HepG2 (cell line): ENCODE data around the gene BMERB1. TPM values are rescaled to one million over a fixed set of nuclear protein-coding genes. Genes with fewer than 3 reads are reported as not detected.

ENCODE experiments used
- ARHGAP35 ChIP-seq: sonication (generic); formaldehyde crosslinking; IDR thresholded peaks from 2 replicates; pipeline ENCODE4 v1.9.0; 2022; ENCODE audit warnings: mild to moderate bottlenecking, inconsistent platforms, moderate library complexity, missing genetic modification reagents, borderline replicate concordance
- BRF2 ChIP-seq: sonication (generic); formaldehyde crosslinking; IDR thresholded peaks from 2 replicates; pipeline ENCODE4 v1.8.1; 2022; ENCODE audit warnings: mild to moderate bottlenecking, missing genetic modification reagents
- ETV5 ChIP-seq: IDR thresholded peaks from 2 replicates; pipeline ENCODE4 v1.6.1; 2018; ENCODE audit warnings: missing biosample characterization, missing genetic modification reagents, inconsistent platforms, borderline replicate concordance
- GATAD2A ChIP-seq: IDR thresholded peaks from 2 replicates; pipeline ENCODE4 v1.6.1; 2016
- GZF1 ChIP-seq: sonication (generic); formaldehyde crosslinking; IDR thresholded peaks from 2 replicates; pipeline ENCODE4 v1.5.1; 2020; ENCODE audit warnings: mild to moderate bottlenecking, missing genetic modification reagents
- HDAC2 ChIP-seq: sonication (generic); formaldehyde crosslinking; IDR thresholded peaks from 2 replicates; pipeline ENCODE4 v1.4.0; 2020; ENCODE audit warnings: missing genetic modification reagents
- KAT8 ChIP-seq: IDR thresholded peaks from 2 replicates; pipeline ENCODE4 v1.6.1; 2016; ENCODE audit warnings: missing genetic modification reagents, missing compliant biosample characterization
- KMT2A ChIP-seq: sonication (generic); formaldehyde crosslinking; IDR thresholded peaks from 2 replicates; pipeline ENCODE4 v1.4.0; 2020; ENCODE audit warnings: missing genetic modification reagents
- MTF2 ChIP-seq: sonication (generic); formaldehyde crosslinking; IDR thresholded peaks from 2 replicates; pipeline ENCODE4 v1.5.0; 2020; ENCODE audit warnings: missing genetic modification reagents, borderline replicate concordance
- PHF20 ChIP-seq: sonication (generic); formaldehyde crosslinking; IDR thresholded peaks from 2 replicates; pipeline ENCODE4 v1.5.0; 2020; ENCODE audit warnings: mild to moderate bottlenecking, missing genetic modification reagents
- SALL2 ChIP-seq: sonication (generic); formaldehyde crosslinking; IDR thresholded peaks from 2 replicates; pipeline ENCODE4 v1.8.1; 2023; ENCODE audit warnings: mild to moderate bottlenecking, missing genetic modification reagents, inconsistent platforms
- THAP11 ChIP-seq: IDR thresholded peaks from 2 replicates; pipeline ENCODE4 v1.6.1; 2016; ENCODE audit warnings: missing biosample characterization, missing genetic modification reagents
- UBTF ChIP-seq: sonication (generic); formaldehyde crosslinking; IDR thresholded peaks from 2 replicates; pipeline ENCODE4 v1.4.0; 2020; ENCODE audit warnings: mild to moderate bottlenecking, missing genetic modification reagents
- ZBTB20 ChIP-seq: sonication (generic); formaldehyde crosslinking; IDR thresholded peaks from 2 replicates; pipeline ENCODE4 v1.8.1; 2023; ENCODE audit warnings: missing genetic modification reagents, low read depth, mild to moderate bottlenecking, borderline replicate concordance
- ZNF225 ChIP-seq: sonication (generic); formaldehyde crosslinking; IDR thresholded peaks from 2 replicates; pipeline ENCODE4 v1.4.0; 2020; ENCODE audit warnings: mild to moderate bottlenecking, missing genetic modification reagents
- ZNF724P ChIP-seq: sonication (generic); formaldehyde crosslinking; IDR thresholded peaks from 2 replicates; pipeline ENCODE4 v1.8.0; 2022; ENCODE audit warnings: missing genetic modification reagents, borderline replicate concordance
- ZNF776 ChIP-seq: sonication (generic); formaldehyde crosslinking; IDR thresholded peaks from 2 replicates; pipeline ENCODE4 v1.4.0; 2020; ENCODE audit warnings: mild to moderate bottlenecking, missing genetic modification reagents
- polyA plus RNA-seq, 8 experiments: library from polyadenylated mRNA; depleted of rRNA in 3 of 8; stranded (reverse) in 7 of 8; unstranded in 1 of 8; fragments of >200 nt; fragmentation: Illumina TruSeq in 4 of 8; extraction: Trizol in 4 of 8; gene quantifications; 2 replicates each; pipeline versions ENCODE4 v1.2.1 to v1.2.3, GENCODE V29; 2011 to 2016; ENCODE audit warnings: low read depth in 4 of 8, missing spikeins in 1 of 8, mixed read lengths in 1 of 8; ENCODE audit not compliant: insufficient read depth in 1 of 8
- total RNA-seq, 5 experiments: library from RNA; depleted of rRNA; stranded (reverse); fragments of >200 nt; fragmentation: Illumina TruSeq; extraction: Trizol; gene quantifications; 2 replicates each; pipeline ENCODE4 v1.2.3, GENCODE V29; 2016; ENCODE audit warnings: low read depth in 1 of 5
- TF ChIP-seq, protein P1 (sequence below): sonication (generic); formaldehyde crosslinking; IDR thresholded peaks from 2 replicates; pipeline ENCODE4 v1.5.0; 2020; ENCODE audit warnings: mild to moderate bottlenecking, missing genetic modification reagents
- TF ChIP-seq, protein P2 (sequence below): sonication (generic); formaldehyde crosslinking; conservative IDR thresholded peaks from 2 replicates; pipeline ENCODE4 v1.4.0; 2020; ENCODE audit warnings: missing genetic modification reagents
- TF ChIP-seq, protein P3 (sequence below): sonication (generic); formaldehyde crosslinking; IDR thresholded peaks from 2 replicates; pipeline ENCODE4 v1.8.0; 2023; ENCODE audit warnings: mild to moderate bottlenecking, missing genetic modification reagents

BMERB1 gene
- total and polyA plus RNA-seq, 2 of the 13 experiments (the other 11 are each of a cell fraction or from before 2014, with no cell fraction given), result 1.4 TPM

DNA sequence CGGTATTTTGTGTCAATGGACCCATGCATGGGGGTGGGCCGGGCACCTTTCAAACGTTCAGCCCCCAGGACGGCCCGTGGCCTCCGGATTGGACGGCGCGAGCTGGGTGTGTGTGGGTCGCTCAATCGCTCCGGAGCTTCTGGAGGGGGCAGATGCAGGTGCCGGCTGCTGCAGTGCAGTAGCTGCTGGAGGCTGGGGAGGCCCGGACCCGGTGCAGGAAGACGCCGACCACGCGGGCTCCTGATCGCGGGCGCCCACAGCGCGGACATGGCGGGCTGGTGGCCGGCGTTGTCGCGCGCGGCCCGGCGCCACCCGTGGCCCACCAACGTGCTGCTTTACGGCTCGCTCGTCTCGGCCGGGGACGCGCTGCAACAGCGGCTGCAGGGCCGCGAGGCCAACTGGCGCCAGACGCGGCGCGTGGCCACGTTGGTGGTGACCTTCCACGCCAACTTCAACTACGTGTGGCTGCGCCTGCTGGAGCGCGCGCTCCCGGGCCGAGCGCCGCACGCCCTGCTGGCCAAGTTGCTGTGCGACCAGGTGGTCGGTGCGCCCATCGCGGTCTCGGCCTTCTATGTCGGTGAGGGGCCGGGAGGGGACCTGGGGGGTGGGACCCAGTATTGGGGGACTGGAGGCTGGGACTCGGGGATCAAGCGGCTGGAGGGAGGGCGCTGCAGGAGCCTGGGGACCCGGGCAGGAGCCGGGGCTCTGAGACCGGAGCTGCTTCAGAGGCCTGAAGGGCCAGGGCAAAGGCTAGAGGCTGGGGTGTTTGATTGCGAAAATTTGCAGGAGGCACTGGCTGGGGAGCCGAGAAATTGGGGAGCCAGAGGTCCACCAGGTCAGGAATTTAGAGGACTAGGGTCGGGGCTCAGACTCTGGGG is 38.5 kb upstream of the BMERB1 start, which contains the start of gene MPV17L (continued):
- TF ChIP-seq, protein P1, sequence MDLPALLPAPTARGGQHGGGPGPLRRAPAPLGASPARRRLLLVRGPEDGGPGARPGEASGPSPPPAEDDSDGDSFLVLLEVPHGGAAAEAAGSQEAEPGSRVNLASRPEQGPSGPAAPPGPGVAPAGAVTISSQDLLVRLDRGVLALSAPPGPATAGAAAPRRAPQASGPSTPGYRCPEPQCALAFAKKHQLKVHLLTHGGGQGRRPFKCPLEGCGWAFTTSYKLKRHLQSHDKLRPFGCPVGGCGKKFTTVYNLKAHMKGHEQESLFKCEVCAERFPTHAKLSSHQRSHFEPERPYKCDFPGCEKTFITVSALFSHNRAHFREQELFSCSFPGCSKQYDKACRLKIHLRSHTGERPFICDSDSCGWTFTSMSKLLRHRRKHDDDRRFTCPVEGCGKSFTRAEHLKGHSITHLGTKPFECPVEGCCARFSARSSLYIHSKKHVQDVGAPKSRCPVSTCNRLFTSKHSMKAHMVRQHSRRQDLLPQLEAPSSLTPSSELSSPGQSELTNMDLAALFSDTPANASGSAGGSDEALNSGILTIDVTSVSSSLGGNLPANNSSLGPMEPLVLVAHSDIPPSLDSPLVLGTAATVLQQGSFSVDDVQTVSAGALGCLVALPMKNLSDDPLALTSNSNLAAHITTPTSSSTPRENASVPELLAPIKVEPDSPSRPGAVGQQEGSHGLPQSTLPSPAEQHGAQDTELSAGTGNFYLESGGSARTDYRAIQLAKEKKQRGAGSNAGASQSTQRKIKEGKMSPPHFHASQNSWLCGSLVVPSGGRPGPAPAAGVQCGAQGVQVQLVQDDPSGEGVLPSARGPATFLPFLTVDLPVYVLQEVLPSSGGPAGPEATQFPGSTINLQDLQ (CRISPR knock-in tag), result peak; percentile 86; the same call in 1 of the 2 replicates
- TF ChIP-seq HDAC2 (CRISPR knock-in tag) (peak; percentile 79), GZF1 (CRISPR knock-in tag) (peak; percentile 45; the same call in 1 of the 2 replicates), KMT2A (CRISPR knock-in tag) (peak; percentile 37; the same call in 1 of the 2 replicates), ZBTB20 (CRISPR knock-in tag) (0 out of 2 replicates have a peak, but pooled peaks have one; percentile 42), UBTF (CRISPR knock-in tag) (peak; percentile 88), GATAD2A (CRISPR knock-in tag) (0 out of 2 replicates have a peak, but pooled peaks have one; percentile 26), ARHGAP35 (CRISPR knock-in tag) (peak; percentile 88; the same call in 1 of the 2 replicates), PHF20 (CRISPR knock-in tag) (peak; percentile 41; the same call in 1 of the 2 replicates), ZNF724P (CRISPR knock-in tag) (peak; percentile 96), SALL2 (CRISPR knock-in tag) (peak; percentile 75; the same call in 1 of the 2 replicates), MTF2 (peak; percentile 96; the same call in 1 of the 2 replicates), KAT8 (CRISPR knock-in tag) (peak; percentile 23; the same call in 1 of the 2 replicates), BRF2 (CRISPR knock-in tag) (peak; percentile 81; the same call in 1 of the 2 replicates), ZNF776 (peak; percentile 97), ETV5 (CRISPR knock-in tag) (peak; percentile 26; the same call in 1 of the 2 replicates), THAP11 (peak; percentile 40; the same call in 1 of the 2 replicates), ZNF225 (CRISPR knock-in tag) (peak; percentile 66; the same call in 1 of the 2 replicates)
- TF ChIP-seq, protein P2, sequence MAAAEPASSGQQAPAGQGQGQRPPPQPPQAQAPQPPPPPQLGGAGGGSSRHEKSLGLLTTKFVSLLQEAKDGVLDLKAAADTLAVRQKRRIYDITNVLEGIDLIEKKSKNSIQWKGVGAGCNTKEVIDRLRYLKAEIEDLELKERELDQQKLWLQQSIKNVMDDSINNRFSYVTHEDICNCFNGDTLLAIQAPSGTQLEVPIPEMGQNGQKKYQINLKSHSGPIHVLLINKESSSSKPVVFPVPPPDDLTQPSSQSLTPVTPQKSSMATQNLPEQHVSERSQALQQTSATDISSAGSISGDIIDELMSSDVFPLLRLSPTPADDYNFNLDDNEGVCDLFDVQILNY, result 0 out of 2 replicates have a peak, but pooled peaks have one; percentile 63
- TF ChIP-seq, protein P3, sequence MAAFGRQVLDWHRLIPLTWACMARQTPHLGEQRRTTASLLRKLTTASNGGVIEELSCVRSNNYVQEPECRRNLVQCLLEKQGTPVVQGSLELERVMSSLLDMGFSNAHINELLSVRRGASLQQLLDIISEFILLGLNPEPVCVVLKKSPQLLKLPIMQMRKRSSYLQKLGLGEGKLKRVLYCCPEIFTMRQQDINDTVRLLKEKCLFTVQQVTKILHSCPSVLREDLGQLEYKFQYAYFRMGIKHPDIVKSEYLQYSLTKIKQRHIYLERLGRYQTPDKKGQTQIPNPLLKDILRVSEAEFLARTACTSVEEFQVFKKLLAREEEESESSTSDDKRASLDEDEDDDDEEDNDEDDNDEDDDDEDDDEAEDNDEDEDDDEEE (CRISPR knock-in tag), result peak; percentile 73; the same call in 1 of the 2 replicates
